ENCODE results near the gene HOOK1.
"Not testable (repeated sequence)": the region's sequence is repeated elsewhere in the genome, so short reads cannot be mapped to it uniquely, and the experiment has no call there.

HOOK1 gene

DNA sequence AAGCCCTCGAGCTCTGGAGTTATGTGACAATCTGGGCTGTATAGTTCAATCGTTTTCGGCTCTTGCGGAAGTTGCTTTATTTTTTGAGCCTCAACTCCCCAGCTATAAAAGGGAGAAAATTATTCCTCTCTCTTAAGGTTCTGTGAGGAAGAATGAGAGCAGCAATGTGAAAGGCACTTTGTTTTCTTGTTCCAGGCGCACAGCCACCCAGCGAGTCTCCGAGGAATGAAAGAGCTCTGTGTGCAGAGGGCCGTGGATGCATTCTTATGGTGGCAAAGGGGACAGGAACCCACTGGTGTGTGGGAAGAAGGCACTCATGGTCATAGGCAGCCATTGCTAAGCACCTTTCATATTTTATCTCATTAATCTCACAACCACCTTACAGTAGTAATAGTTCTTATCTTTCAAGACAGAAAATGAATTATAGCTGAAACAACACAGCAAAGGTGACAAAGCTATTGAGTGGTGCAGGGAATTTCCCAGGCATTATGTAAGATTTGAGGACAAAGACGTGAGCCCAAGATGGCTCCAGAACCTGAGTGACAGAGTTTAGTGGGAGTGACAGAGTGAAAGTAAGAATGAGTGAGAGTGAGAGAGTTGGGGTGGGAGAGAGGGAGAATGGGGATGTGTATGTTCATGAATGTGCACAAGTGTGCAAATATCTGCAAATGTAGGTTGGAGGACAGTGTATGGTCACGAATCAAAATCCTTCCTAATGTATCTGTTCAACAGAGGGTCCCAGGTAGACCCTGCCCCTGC, 102.5 kb downstream of the HOOK1 start:
- H3K36me3 ChIP-seq (ENCODE audit: insufficient read depth, low read length), result no peaks in the 10 kb centered on the region
- H3K4me3 ChIP-seq (ENCODE audit: low read length), result no peak overlapping the region
- no peak overlapping the region for H3K27ac ChIP-seq (ENCODE audit: low read depth, low read length)
- no peak overlapping the region for H3K9ac ChIP-seq (ENCODE audit: low read depth, low read length)
- 94% methylated on average over 9 of the region's 10 CpGs for WGBS
- H3K4me1 ChIP-seq (ENCODE audit: insufficient read depth, low read length), result no peaks in the 10 kb centered on the region
- no peaks in the 10 kb centered on the region for H3K27me3 ChIP-seq (ENCODE audit: insufficient read depth, low read length)
- no peaks in the 10 kb centered on the region for H3K9me3 ChIP-seq (ENCODE audit: insufficient read depth, low read depth, low read length)

DNA sequence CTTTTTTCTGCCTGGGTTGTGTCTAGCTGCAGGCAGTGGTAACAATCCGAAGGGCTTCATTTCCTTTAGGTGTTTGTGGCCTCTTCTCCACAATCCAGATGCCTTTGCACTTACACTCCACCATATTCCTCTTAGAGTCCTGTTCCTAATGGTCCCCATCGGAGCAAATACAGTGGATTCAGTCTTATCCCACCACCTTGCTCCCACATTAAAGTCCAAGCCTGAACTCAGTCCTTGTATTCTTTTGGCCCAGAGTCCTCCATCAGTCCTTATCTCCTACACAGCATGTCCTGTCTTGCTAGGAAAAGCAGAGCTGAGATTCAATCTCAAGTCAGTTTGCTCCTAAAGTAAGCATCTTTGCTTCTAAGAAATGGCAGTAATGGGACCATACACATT, 103.0 kb downstream of the HOOK1 start:
- Histone ChIP-seq H3K9ac (ENCODE audit: low read depth, low read length) (no peak overlapping the region), H3K4me1 (ENCODE audit: insufficient read depth, low read length) (no peaks in the 10 kb centered on the region), H3K36me3 (ENCODE audit: insufficient read depth, low read length) (no peaks in the 10 kb centered on the region), H3K27me3 (ENCODE audit: insufficient read depth, low read length) (no peaks in the 10 kb centered on the region), H3K4me3 (ENCODE audit: low read length) (no peak overlapping the region), H3K9me3 (ENCODE audit: insufficient read depth, low read depth, low read length) (no peaks in the 10 kb centered on the region), H3K27ac (ENCODE audit: low read depth, low read length) (no peak overlapping the region)
- WGBS, result 91% methylated on average over 2 of the region's 2 CpGs

GRCh38 chr1:59919746-59920145, 105.0 kb downstream of the HOOK1 start:
- Histone ChIP-seq H3K27me3 (ENCODE audit: insufficient read depth, low read length) (no peaks in the 10 kb centered on the region), H3K9me3 (ENCODE audit: insufficient read depth, low read depth, low read length) (no peaks in the 10 kb centered on the region), H3K4me3 (ENCODE audit: low read length) (no peak overlapping the region), H3K36me3 (ENCODE audit: insufficient read depth, low read length) (no peaks in the 10 kb centered on the region), H3K9ac (ENCODE audit: low read depth, low read length) (no peak overlapping the region), H3K27ac (ENCODE audit: low read depth, low read length) (no peak overlapping the region), H3K4me1 (ENCODE audit: insufficient read depth, low read length) (no peaks in the 10 kb centered on the region)
- WGBS, result 95% methylated on average over 1 of the region's 2 CpGs

DNA sequence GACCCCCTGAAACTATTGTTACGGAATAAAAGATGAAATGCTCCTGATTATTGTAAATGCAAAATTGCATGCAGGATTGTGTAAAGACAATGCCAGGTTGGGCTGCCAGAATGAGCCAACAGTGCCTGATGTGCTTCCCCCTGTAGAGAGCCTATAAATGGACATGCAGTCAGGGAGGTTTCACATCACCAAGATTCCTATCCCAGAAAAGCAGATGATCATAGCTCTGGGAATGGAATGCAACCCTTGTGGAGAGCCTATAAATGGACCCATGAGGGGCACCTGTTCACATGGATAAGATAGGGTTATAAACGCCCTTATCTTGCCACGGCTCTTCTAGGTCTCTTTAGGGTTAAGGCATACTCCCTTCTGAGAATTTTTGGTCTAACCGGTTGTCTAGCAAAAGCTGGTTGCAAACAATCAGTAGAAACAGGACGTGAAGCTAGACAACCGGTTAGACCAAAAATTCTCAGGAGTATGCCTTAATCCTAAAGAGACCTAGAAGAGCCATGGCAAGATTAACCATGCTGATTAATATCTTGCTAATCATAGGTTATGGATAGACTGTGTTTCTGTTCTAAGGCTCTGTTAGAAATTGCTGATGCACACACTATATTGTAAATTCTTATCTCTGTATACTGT, 106.6 kb downstream of the HOOK1 start:
- WGBS, result 92% methylated on average over 6 of the region's 6 CpGs

GRCh38 chr1:59924653-59925052, 109.9 kb downstream of the HOOK1 start:
- Histone ChIP-seq H3K9me3 (ENCODE audit: insufficient read depth, low read depth, low read length) (no peaks in the 10 kb centered on the region), H3K9ac (ENCODE audit: low read depth, low read length) (no peak overlapping the region), H3K36me3 (ENCODE audit: insufficient read depth, low read length) (no peaks in the 10 kb centered on the region), H3K4me3 (ENCODE audit: low read length) (no peak overlapping the region), H3K27ac (ENCODE audit: low read depth, low read length) (no peak overlapping the region), H3K4me1 (ENCODE audit: insufficient read depth, low read length) (no peaks in the 10 kb centered on the region), H3K27me3 (ENCODE audit: insufficient read depth, low read length) (peaks cover 41% of the 10 kb centered on the region)

More for the DNA sequence above, 106.6 kb downstream of the HOOK1 start:
- H3K27me3 ChIP-seq (ENCODE audit: insufficient read depth, low read length), result peaks cover 13% of the 10 kb centered on the region
- not testable (repeated sequence) for H3K4me1 ChIP-seq (ENCODE audit: insufficient read depth, low read length); H3K27ac ChIP-seq (ENCODE audit: low read depth, low read length); H3K9ac ChIP-seq (ENCODE audit: low read depth, low read length); H3K9me3 ChIP-seq (ENCODE audit: insufficient read depth, low read depth, low read length); H3K4me3 ChIP-seq (ENCODE audit: low read length); H3K36me3 ChIP-seq (ENCODE audit: insufficient read depth, low read length)

Data from HUES64 (cell line).